ENCODE results near the gene SPTBN4.

DNA sequence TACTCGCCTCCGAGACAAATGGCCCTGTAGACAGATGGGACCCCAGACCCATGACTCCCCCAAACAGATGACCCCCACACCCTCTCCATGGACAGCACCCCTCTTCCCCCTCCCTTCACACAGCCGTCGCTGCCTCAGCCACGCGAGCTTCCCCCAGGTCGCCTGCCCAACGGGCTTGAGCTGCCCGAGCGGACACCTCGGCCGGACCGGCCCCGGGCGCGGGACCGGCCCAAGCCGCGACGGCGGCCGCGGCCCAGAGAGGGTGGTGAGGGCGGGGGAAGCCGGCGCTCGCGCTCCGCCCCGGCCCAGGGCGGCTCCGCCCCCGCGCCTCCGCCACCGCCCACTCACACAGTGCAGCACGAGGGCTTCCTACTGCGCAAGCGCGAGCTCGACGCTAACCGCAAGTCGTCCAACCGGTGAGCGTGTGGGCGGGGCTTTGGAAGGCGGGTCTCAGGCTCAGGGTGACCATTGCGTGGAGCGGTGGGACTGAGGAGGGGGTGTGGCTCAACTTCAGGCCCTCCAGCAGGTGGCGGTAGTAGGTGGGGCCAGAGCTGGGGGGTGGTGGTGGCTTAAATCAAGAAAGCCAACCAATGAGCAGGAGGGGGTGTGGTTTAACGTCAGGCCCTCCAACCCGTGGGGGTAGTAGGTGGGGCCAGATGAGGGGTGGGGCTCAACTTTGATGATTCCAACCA, 103.7 kb downstream of the SPTBN4 start:
- TF ChIP-seq POLR2A (IDR thresholded peaks at IDR 0.05), result peak; percentile 24 to 41
- TF ChIP-seq, protein P1, sequence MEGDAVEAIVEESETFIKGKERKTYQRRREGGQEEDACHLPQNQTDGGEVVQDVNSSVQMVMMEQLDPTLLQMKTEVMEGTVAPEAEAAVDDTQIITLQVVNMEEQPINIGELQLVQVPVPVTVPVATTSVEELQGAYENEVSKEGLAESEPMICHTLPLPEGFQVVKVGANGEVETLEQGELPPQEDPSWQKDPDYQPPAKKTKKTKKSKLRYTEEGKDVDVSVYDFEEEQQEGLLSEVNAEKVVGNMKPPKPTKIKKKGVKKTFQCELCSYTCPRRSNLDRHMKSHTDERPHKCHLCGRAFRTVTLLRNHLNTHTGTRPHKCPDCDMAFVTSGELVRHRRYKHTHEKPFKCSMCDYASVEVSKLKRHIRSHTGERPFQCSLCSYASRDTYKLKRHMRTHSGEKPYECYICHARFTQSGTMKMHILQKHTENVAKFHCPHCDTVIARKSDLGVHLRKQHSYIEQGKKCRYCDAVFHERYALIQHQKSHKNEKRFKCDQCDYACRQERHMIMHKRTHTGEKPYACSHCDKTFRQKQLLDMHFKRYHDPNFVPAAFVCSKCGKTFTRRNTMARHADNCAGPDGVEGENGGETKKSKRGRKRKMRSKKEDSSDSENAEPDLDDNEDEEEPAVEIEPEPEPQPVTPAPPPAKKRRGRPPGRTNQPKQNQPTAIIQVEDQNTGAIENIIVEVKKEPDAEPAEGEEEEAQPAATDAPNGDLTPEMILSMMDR (IDR thresholded peaks at IDR 0.05), result peak in 2 of 4 experiments; percentile 29 to 35
- no peak for TF ChIP-seq POLR2AphosphoS5 (IDR thresholded peaks at IDR 0.05)

Data from gastroesophageal sphincter (tissue), 3 donors.